ENCODE results near the gene MRPS23. TPM values are rescaled to one million over a fixed set of nuclear protein-coding genes. Genes with fewer than 3 reads are reported as not detected.

Gene MRPS23
- total and polyA plus RNA-seq, 2 of the 13 experiments (the other 11 are each of a cell fraction or from before 2014, with no cell fraction given), result 63.2 to 181 TPM

DNA sequence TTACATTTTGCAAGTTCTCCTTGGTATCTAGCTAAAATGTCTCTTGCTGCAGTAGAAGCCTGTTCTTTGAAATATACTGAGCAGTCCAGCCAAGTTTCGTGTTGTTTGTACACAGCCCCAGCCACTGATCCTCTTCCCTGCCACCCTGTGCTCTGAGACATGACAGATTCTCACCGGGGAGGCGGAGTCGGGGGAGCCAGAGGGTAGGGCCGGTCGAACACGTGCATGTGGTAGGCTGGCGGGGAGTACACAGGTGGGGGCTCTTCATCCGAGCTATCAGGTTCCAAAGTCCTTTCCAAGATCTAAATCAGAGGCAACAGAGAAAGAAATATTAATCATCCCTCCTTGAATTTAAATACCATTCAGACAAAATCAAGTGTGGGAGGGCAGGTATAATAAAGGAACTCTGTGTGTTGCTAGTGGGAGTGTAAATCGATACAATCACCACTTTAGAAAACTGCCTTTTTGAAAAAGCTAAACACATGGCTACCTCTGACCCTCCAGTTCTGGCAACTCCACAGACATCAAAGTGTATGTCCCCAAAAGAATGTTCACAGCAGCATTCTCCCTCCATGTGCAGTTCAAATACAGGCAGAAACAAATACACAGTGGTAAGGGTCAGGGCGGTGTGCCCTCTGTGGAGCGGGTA lies 29.7 kb upstream of the MRPS23 start (continued):
- TF ChIP-seq, protein P1, sequence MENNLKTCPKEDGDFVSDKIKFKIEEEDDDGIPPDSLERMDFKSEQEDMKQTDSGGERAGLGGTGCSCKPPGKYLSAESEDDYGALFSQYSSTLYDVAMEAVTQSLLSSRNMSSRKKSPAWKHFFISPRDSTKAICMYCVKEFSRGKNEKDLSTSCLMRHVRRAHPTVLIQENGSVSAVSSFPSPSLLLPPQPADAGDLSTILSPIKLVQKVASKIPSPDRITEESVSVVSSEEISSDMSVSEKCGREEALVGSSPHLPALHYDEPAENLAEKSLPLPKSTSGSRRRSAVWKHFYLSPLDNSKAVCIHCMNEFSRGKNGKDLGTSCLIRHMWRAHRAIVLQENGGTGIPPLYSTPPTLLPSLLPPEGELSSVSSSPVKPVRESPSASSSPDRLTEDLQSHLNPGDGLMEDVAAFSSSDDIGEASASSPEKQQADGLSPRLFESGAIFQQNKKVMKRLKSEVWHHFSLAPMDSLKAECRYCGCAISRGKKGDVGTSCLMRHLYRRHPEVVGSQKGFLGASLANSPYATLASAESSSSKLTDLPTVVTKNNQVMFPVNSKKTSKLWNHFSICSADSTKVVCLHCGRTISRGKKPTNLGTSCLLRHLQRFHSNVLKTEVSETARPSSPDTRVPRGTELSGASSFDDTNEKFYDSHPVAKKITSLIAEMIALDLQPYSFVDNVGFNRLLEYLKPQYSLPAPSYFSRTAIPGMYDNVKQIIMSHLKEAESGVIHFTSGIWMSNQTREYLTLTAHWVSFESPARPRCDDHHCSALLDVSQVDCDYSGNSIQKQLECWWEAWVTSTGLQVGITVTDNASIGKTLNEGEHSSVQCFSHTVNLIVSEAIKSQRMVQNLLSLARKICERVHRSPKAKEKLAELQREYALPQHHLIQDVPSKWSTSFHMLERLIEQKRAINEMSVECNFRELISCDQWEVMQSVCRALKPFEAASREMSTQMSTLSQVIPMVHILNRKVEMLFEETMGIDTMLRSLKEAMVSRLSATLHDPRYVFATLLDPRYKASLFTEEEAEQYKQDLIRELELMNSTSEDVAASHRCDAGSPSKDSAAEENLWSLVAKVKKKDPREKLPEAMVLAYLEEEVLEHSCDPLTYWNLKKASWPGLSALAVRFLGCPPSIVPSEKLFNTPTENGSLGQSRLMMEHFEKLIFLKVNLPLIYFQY (CRISPR knock-in tag; IDR thresholded peaks at IDR 0.05; ENCODE audit: borderline replicate concordance), result no peak
- TF ChIP-seq CCAR2 (optimal IDR thresholded peaks at IDR 0.05; ENCODE audit: low read depth, low read length), result no peak
- TF ChIP-seq ZNF616 (CRISPR knock-in tag; IDR thresholded peaks at IDR 0.05; ENCODE audit: low read depth), result no peak
- no peak for TF ChIP-seq ZNF7 (CRISPR knock-in tag; IDR thresholded peaks at IDR 0.05)
- TF ChIP-seq ZNF33A (CRISPR knock-in tag; IDR thresholded peaks at IDR 0.05; ENCODE audit: borderline replicate concordance), result no peak
- TF ChIP-seq ZNF3 (CRISPR knock-in tag; IDR thresholded peaks at IDR 0.05), result no peak
- TF ChIP-seq, protein P2, sequence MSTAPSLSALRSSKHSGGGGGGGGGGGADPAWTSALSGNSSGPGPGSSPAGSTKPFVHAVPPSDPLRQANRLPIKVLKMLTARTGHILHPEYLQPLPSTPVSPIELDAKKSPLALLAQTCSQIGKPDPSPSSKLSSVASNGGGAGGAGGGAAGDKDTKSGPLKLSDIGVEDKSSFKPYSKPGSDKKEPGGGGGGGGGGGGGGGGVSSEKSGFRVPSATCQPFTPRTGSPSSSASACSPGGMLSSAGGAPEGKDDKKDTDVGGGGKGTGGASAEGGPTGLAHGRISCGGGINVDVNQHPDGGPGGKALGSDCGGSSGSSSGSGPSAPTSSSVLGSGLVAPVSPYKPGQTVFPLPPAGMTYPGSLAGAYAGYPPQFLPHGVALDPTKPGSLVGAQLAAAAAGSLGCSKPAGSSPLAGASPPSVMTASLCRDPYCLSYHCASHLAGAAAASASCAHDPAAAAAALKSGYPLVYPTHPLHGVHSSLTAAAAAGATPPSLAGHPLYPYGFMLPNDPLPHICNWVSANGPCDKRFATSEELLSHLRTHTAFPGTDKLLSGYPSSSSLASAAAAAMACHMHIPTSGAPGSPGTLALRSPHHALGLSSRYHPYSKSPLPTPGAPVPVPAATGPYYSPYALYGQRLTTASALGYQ (CRISPR knock-in tag; IDR thresholded peaks at IDR 0.05), result no peak
- TF ChIP-seq, protein P3, sequence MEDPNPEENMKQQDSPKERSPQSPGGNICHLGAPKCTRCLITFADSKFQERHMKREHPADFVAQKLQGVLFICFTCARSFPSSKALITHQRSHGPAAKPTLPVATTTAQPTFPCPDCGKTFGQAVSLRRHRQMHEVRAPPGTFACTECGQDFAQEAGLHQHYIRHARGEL (CRISPR knock-in tag; IDR thresholded peaks at IDR 0.05), result no peak
- TF ChIP-seq YEATS2 (CRISPR knock-in tag; IDR thresholded peaks at IDR 0.05; ENCODE audit: borderline replicate concordance), result no peak
- no peak for TF ChIP-seq ELF3 (CRISPR knock-in tag; IDR thresholded peaks at IDR 0.05)
- TF ChIP-seq KDM3A (CRISPR knock-in tag; IDR thresholded peaks at IDR 0.05; ENCODE audit: low read depth), result no peak
- TF ChIP-seq, protein P4, sequence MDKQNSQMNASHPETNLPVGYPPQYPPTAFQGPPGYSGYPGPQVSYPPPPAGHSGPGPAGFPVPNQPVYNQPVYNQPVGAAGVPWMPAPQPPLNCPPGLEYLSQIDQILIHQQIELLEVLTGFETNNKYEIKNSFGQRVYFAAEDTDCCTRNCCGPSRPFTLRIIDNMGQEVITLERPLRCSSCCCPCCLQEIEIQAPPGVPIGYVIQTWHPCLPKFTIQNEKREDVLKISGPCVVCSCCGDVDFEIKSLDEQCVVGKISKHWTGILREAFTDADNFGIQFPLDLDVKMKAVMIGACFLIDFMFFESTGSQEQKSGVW (CRISPR knock-in tag; IDR thresholded peaks at IDR 0.05; ENCODE audit: borderline replicate concordance), result no peak
- TF ChIP-seq ZNF773 (CRISPR knock-in tag; IDR thresholded peaks at IDR 0.05; ENCODE audit: borderline replicate concordance), result no peak
- TF ChIP-seq, protein P5, sequence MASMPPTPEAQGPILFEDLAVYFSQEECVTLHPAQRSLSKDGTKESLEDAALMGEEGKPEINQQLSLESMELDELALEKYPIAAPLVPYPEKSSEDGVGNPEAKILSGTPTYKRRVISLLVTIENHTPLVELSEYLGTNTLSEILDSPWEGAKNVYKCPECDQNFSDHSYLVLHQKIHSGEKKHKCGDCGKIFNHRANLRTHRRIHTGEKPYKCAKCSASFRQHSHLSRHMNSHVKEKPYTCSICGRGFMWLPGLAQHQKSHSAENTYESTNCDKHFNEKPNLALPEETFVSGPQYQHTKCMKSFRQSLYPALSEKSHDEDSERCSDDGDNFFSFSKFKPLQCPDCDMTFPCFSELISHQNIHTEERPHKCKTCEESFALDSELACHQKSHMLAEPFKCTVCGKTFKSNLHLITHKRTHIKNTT (CRISPR knock-in tag; IDR thresholded peaks at IDR 0.05), result no peak
- TF ChIP-seq, protein P6, sequence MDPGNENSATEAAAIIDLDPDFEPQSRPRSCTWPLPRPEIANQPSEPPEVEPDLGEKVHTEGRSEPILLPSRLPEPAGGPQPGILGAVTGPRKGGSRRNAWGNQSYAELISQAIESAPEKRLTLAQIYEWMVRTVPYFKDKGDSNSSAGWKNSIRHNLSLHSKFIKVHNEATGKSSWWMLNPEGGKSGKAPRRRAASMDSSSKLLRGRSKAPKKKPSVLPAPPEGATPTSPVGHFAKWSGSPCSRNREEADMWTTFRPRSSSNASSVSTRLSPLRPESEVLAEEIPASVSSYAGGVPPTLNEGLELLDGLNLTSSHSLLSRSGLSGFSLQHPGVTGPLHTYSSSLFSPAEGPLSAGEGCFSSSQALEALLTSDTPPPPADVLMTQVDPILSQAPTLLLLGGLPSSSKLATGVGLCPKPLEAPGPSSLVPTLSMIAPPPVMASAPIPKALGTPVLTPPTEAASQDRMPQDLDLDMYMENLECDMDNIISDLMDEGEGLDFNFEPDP (CRISPR knock-in tag; conservative IDR thresholded peaks at IDR 0.05), result no peak
- no peak for TF ChIP-seq ZNF772 (CRISPR knock-in tag; IDR thresholded peaks at IDR 0.05)
- no peak for TF ChIP-seq RFX5 (IDR thresholded peaks at IDR 0.05; ENCODE audit: low read depth, low read length)

All from HepG2 (cell line).